Body of pancreas (tissue), 4 donors: ENCODE results near the gene NELFA. TPM values are rescaled to one million over a fixed set of nuclear protein-coding genes. Genes with fewer than 3 reads are reported as not detected.

Experiments used
- ATAC-seq: fragments of 150-250 bp; one replicate; pipeline ENCODE4 v1.9.1; 2016
- DNase-seq, 4 donors: peaks; one replicate each; pipeline ENCODE4 v3.0.0-alpha.2; 2019
- H3K27ac ChIP-seq, 4 donors: fragments of 200-600 bp; sonication (generic); 1 replicate in 3 of 4; 2 replicates in 1 of 4; pipeline versions ENCODE4 v1.5.1 to v1.6.1; 2016 to 2019; ENCODE audit warnings: mild to moderate bottlenecking in 1 of 4, mixed read lengths in 1 of 4, moderate library complexity in 1 of 4
- H3K27me3 ChIP-seq, 2 donors: fragments of 200-600 bp; sonication (generic); one replicate each; pipeline ENCODE4 v1.6.0; 2016; ENCODE audit warnings: mild to moderate bottlenecking in 1 of 2
- H3K36me3 ChIP-seq, 2 donors: fragments of 200-600 bp; sonication (generic); replicated peaks in 1 of 2; 2 replicates each; pipeline ENCODE4 v1.5.1; 2016; ENCODE audit warnings: low read depth in 2 of 2; ENCODE audit not compliant: insufficient read depth in 1 of 2
- H3K4me1 ChIP-seq: fragments of 200-600 bp; sonication (generic); one replicate; pipeline ENCODE4 v1.6.0; 2016
- H3K4me3 ChIP-seq, 2 donors: fragments of 200-600 bp; sonication (generic); 1 replicate in 1 of 2; 2 replicates in 1 of 2; pipeline ENCODE4 v1.5.1; 2016 to 2019
- H3K9me3 ChIP-seq, 3 donors: fragments of 200-600 bp; sonication (generic); 1 replicate in 2 of 3; 2 replicates in 1 of 3; pipeline ENCODE4 v1.5.1; 2016
- CTCF ChIP-seq, 7 experiments: fragments of 450-650 bp in 4 of 7; fragments of 200-600 bp in 3 of 7; sonication (generic) in 3 of 7; IDR thresholded peaks; one replicate each; pipeline ENCODE4 v1.5.1; 2016 to 2019; ENCODE audit warnings: antibody characterized with exemption in 7 of 7
- POLR2A ChIP-seq, 3 donors: fragments of 450-650 bp; IDR thresholded peaks; one replicate each; pipeline ENCODE4 v1.6.1; 2016; ENCODE audit warnings: antibody characterized with exemption in 3 of 3, mild to moderate bottlenecking in 2 of 3
- WGBS, 2 donors: methylation state at CpG; one replicate each; pipeline ENCODE4 v1.1.5; 2017; 5-methylcytosine and 5-hydroxymethylcytosine counted together
- intact Hi-C: fragments of 100-400 bp; cut with DNase I; formaldehyde crosslinking; loops from one replicate; pipeline ENCODE4 v1.15.1; 2023
- total RNA-seq, 2 donors: library from RNA; depleted of rRNA; stranded (reverse); fragments of >200 nt; gene quantifications; one replicate each; pipeline ENCODE4 v1.1.0, GENCODE V29; 2016

NELFA gene
- total RNA-seq, 2 donors from 2014 or later: 19.7 to 74.5 TPM

- Histone ChIP-seq H3K27ac (no peak overlapping the region), H3K36me3 (peaks cover 0 to 7% of the 10 kb centered on the region in 2 donors), H3K4me1 (peaks cover 17% of the 10 kb centered on the region), H3K9me3 (no peaks in the 10 kb centered on the region), H3K27me3 (no peaks in the 10 kb centered on the region), H3K4me3 (no peak overlapping the region)
- intact Hi-C loops: no loop called here
- ATAC-seq (no peak), DNase-seq (peak in 2 of 4 donors; percentile 39 to 57)
- WGBS, 2 donors: 72 to 76% methylated on average over 15 of the region's 15 CpGs
- TF ChIP-seq CTCF (IDR thresholded peaks at IDR 0.05): no peak
- TF ChIP-seq POLR2A (IDR thresholded peaks at IDR 0.05): no peak
These were observed 47.7 kb downstream of the NELFA start for GRCh38 chr4:1961038-1961437.

- no peak for TF ChIP-seq CTCF (IDR thresholded peaks at IDR 0.05)
- TF ChIP-seq POLR2A (IDR thresholded peaks at IDR 0.05): no peak
- DNase-seq (peak in 1 of 4 donors; percentile 41), ATAC-seq (peak; percentile 30)
- Histone ChIP-seq H3K36me3 (peaks cover 0 to 9% of the 10 kb centered on the region in 2 donors), H3K4me1 (peaks cover 17% of the 10 kb centered on the region), H3K27ac (no peak overlapping the region), H3K9me3 (no peaks in the 10 kb centered on the region), H3K27me3 (no peaks in the 10 kb centered on the region), H3K4me3 (no peak overlapping the region)
- WGBS, 2 donors: 38 to 51% methylated on average over 7 of the region's 7 CpGs
- intact Hi-C loops: no loop called here
These were observed 48.5 kb downstream of the NELFA start for GRCh38 chr4:1960170-1960825.

GRCh38 chr4:1959104-1959384 lies 49.7 kb downstream of the NELFA start:
- Histone ChIP-seq H3K9me3 (no peaks in the 10 kb centered on the region), H3K36me3 (peaks cover 0 to 9% of the 10 kb centered on the region in 2 donors), H3K4me3 (no peak overlapping the region), H3K27me3 (no peaks in the 10 kb centered on the region), H3K4me1 (peaks cover 12% of the 10 kb centered on the region), H3K27ac (no peak overlapping the region)
- 85 to 95% methylated on average over 5 of the region's 5 CpGs for WGBS, 2 donors
- intact Hi-C loops: no loop called here
- no peak for TF ChIP-seq POLR2A (IDR thresholded peaks at IDR 0.05)
- no peak for TF ChIP-seq CTCF (IDR thresholded peaks at IDR 0.05)
- ATAC-seq: no peak
- DNase-seq: no peak

- no peak for DNase-seq
- Histone ChIP-seq H3K4me1 (peaks cover 13% of the 10 kb centered on the region), H3K36me3 (peaks cover 0 to 9% of the 10 kb centered on the region in 2 donors), H3K27ac (no peak overlapping the region), H3K27me3 (no peaks in the 10 kb centered on the region), H3K4me3 (no peak overlapping the region), H3K9me3 (no peaks in the 10 kb centered on the region)
- ATAC-seq: no peak
- intact Hi-C loops: no loop called here
- no peak for TF ChIP-seq CTCF (IDR thresholded peaks at IDR 0.05)
- no peak for TF ChIP-seq POLR2A (IDR thresholded peaks at IDR 0.05)
- 93 to 97% methylated on average over 14 to 15 of the region's 15 CpGs for WGBS, 2 donors
These were observed 50.3 kb downstream of the NELFA start for GRCh38 chr4:1958276-1959103.
